GM12878 (cell line): ENCODE data around the gene METTL9. TPM values are rescaled to one million over a fixed set of nuclear protein-coding genes. Genes with fewer than 3 reads are reported as not detected.

Source experiments
- ATAC-seq: fragments of 200-7000 bp; cut with Tn5 transposase; 3 replicates; pipeline ENCODE4 v1.9.1; 2020; ENCODE audit warnings: mild to moderate bottlenecking, moderate library complexity
- BruUV-seq: library from RNA; stranded (reverse); fragments of 400-500 nt; replicated peaks from 2 replicates; lab custom pipeline; 2021; lab: Mats Ljungman, UMichigan
- CTCF ChIA-PET: fragments of 300-600 bp; sonication (Branson Sonifier 250); formaldehyde crosslinking; extraction: SDS; loops from one replicate; lab custom pipeline; 2021; ENCODE audit warnings: inconsistent platforms; lab: Yijun Ruan, JAX
- POLR2A ChIA-PET: fragments of 350-600 bp; formaldehyde crosslinking; extraction: SDS; loops from one replicate; lab custom pipeline; 2021; ENCODE audit warnings: inconsistent platforms; lab: Charles Lee
- RAD21 ChIA-PET: fragments of 300-600 bp; sonication (Branson Sonifier 250); formaldehyde crosslinking; loops from one replicate; lab custom pipeline; 2023; ENCODE audit warnings: antibody characterized with exemption; ENCODE audit not compliant: unreplicated experiment; lab: Charles Lee
- SMC1A ChIA-PET: fragments of 300-600 bp; sonication (Branson Sonifier 250); formaldehyde crosslinking; loops from one replicate; lab custom pipeline; 2023; ENCODE audit not compliant: unreplicated experiment, uncharacterized antibody; lab: Charles Lee
- DNase-seq: peaks from one replicate; pipeline ENCODE4 v3.0.0-alpha.2; 2011; ENCODE audit warnings: low read depth, low spot score
- FAIRE-seq: peaks from 3 replicates; lab custom pipeline; 2011; peaks lifted over from hg19 to GRCh38; lab: Jason Lieb, UNC
- H2AFZ ChIP-seq: 2 replicates; pipeline ENCODE4 v1.6.0; 2011; ENCODE audit warnings: low read depth, low read length, control low read depth; ENCODE audit not compliant: control insufficient read depth
- H3K27ac ChIP-seq: 2 replicates; pipeline ENCODE4 v1.5.1; 2011; ENCODE audit warnings: control low read depth; ENCODE audit not compliant: control insufficient read depth, insufficient read depth
- H3K27me3 ChIP-seq, 2 experiments: replicated peaks in 1 of 2; 2 replicates each; pipeline versions ENCODE4 v1.6.0 to v1.6.1; 2011; ENCODE audit warnings: low read length in 1 of 2; ENCODE audit not compliant: control insufficient read depth in 2 of 2, insufficient read depth in 2 of 2
- H3K36me3 ChIP-seq, 2 experiments: 2 replicates each; pipeline ENCODE4 v1.5.1; 2011; ENCODE audit warnings: low read length in 1 of 2; ENCODE audit not compliant: control insufficient read depth in 2 of 2, insufficient read depth in 2 of 2
- H3K4me1 ChIP-seq: 2 replicates; pipeline ENCODE4 v1.6.1; 2011; ENCODE audit warnings: mild to moderate bottlenecking, low read length, moderate library complexity, mixed read lengths; ENCODE audit not compliant: control insufficient read depth, insufficient read depth
- H3K4me2 ChIP-seq: 2 replicates; pipeline ENCODE4 v1.6.0; 2011; ENCODE audit warnings: control low read depth; ENCODE audit not compliant: control insufficient read depth, insufficient read depth
- H3K4me3 ChIP-seq: fragments of 200-600 bp; sonication (generic); 2 replicates; pipeline ENCODE4 v1.5.1; 2016
- H3K79me2 ChIP-seq: 2 replicates; pipeline ENCODE4 v1.6.0; 2011; ENCODE audit warnings: low read length; ENCODE audit not compliant: control insufficient read depth, insufficient read depth
- H3K9ac ChIP-seq: 2 replicates; pipeline ENCODE4 v1.8.0; 2011; ENCODE audit warnings: low read length, control low read depth, mixed read lengths; ENCODE audit not compliant: control insufficient read depth, insufficient read depth
- H3K9me3 ChIP-seq: replicated peaks from 3 replicates; pipeline ENCODE4 v1.5.1; 2011; ENCODE audit warnings: mild to moderate bottlenecking, low read length; ENCODE audit not compliant: control insufficient read depth, insufficient read depth
- H4K20me1 ChIP-seq: 2 replicates; pipeline ENCODE4 v1.6.0; 2011; ENCODE audit not compliant: control insufficient read depth, insufficient read depth
- BACH1 ChIP-seq: fragments of 450-650 bp; IDR thresholded peaks from 2 replicates; pipeline ENCODE4 v1.6.1; 2017; ENCODE audit warnings: mild to moderate bottlenecking, borderline replicate concordance
- DPF2 ChIP-seq: fragments of 450-650 bp; IDR thresholded peaks from 2 replicates; pipeline ENCODE4 v1.6.1; 2017; ENCODE audit warnings: mild to moderate bottlenecking
- IRF5 ChIP-seq: fragments of 450-650 bp; IDR thresholded peaks from 2 replicates; pipeline ENCODE4 v1.6.1; 2017; ENCODE audit warnings: borderline replicate concordance
- NR2C1 ChIP-seq: fragments of 450-650 bp; IDR thresholded peaks from 2 replicates; pipeline ENCODE4 v1.6.1; 2017; ENCODE audit warnings: antibody characterized with exemption, mild to moderate bottlenecking, moderate library complexity
- RAD51 ChIP-seq: fragments of 450-650 bp; IDR thresholded peaks from 2 replicates; pipeline ENCODE4 v1.6.1; 2016; ENCODE audit warnings: moderate library complexity, mild to moderate bottlenecking, inconsistent platforms
- SPI1 ChIP-seq: IDR thresholded peaks from 2 replicates; pipeline ENCODE4 v1.6.1; 2011; ENCODE audit warnings: low read depth, mild to moderate bottlenecking, low read length, moderate library complexity, borderline replicate concordance; ENCODE audit not compliant: insufficient read depth
- SRF ChIP-seq, 2 experiments: IDR thresholded peaks; 2 replicates each; pipeline ENCODE4 v1.6.1; 2011; ENCODE audit warnings: low read depth in 2 of 2, low read length in 2 of 2, mild to moderate bottlenecking in 1 of 2, moderate library complexity in 1 of 2
- TAF1 ChIP-seq: IDR thresholded peaks from 2 replicates; pipeline ENCODE4 v1.6.1; 2011; ENCODE audit warnings: mild to moderate bottlenecking, low read depth, low read length, borderline replicate concordance
- USF1 ChIP-seq: IDR thresholded peaks from 2 replicates; pipeline ENCODE4 v1.6.1; 2011; ENCODE audit warnings: borderline replicate concordance, low read depth, mild to moderate bottlenecking, moderate library complexity, mixed read lengths, low read length; ENCODE audit not compliant: insufficient read depth; ENCODE audit errors: extremely low read length
- ZNF217 ChIP-seq: fragments of 450-650 bp; IDR thresholded peaks from 2 replicates; pipeline ENCODE4 v1.6.1; 2017; ENCODE audit warnings: antibody characterized with exemption, mild to moderate bottlenecking
- WGBS: methylation state at CpG from one replicate; pipeline ENCODE4 v1.1.6; 2016; ENCODE audit warnings: low lambda C conversion rate; ENCODE audit not compliant: insufficient replicate concordance, insufficient coverage; ENCODE audit errors: missing lambda C conversion rate; 5-methylcytosine and 5-hydroxymethylcytosine counted together
- in situ Hi-C: fragments of 300-500 bp; cut with MboI; formaldehyde crosslinking; loops from 9 replicates; pipeline ENCODE4 v1.14.3; 2018; ENCODE audit warnings: mixed read lengths
- intact Hi-C: fragments of 100-400 bp; cut with micrococcal nuclease; formaldehyde crosslinking; loops from one replicate; pipeline ENCODE4 v1.14.2; 2022; ENCODE audit not compliant: unreplicated experiment
- polyA plus RNA-seq, 11 experiments: library from polyadenylated mRNA; depleted of rRNA in 4 of 11; unstranded in 6 of 11; stranded (reverse) in 5 of 11; fragments of >200 nt; fragmentation: Nextera tagmentation in 4 of 11; fragmentation: Illumina TruSeq in 1 of 11; extraction: Ambion mirVana in 4 of 11; extraction: Trizol in 1 of 11; gene quantifications; 1 replicate in 1 of 11; 2 replicates in 10 of 11; pipeline versions ENCODE4 v1.2.1 to v1.2.3, GENCODE V29; 2011 to 2016; ENCODE audit warnings: inconsistent platforms in 2 of 11, missing spikeins in 2 of 11, low read depth in 1 of 11
- total RNA-seq, 4 experiments: library from RNA; depleted of rRNA in 3 of 4; stranded (reverse); fragments of >200 nt in 3 of 4; fragmentation: Illumina TruSeq in 1 of 4; extraction: Trizol in 1 of 4; gene quantifications; 2 replicates each; pipeline versions ENCODE4 v1.2.1 to v1.2.3, GENCODE V29; 2013 to 2021
- TF ChIP-seq, protein P1 (sequence below): fragments of 450-650 bp; formaldehyde crosslinking; IDR thresholded peaks from 2 replicates; pipeline ENCODE4 v1.4.0; 2020; ENCODE audit warnings: mild to moderate bottlenecking, moderate library complexity
- TF ChIP-seq, protein P2 (sequence below): fragments of 450-650 bp; IDR thresholded peaks from 2 replicates; pipeline ENCODE4 v1.6.1; 2017; ENCODE audit warnings: antibody characterized with exemption, mild to moderate bottlenecking, moderate library complexity
- TF ChIP-seq, protein P3 (sequence below): IDR thresholded peaks from 2 replicates; pipeline ENCODE4 v1.6.1; 2012; ENCODE audit warnings: low read length, inconsistent platforms

The METTL9 gene
- total and polyA plus RNA-seq, 10 of the 15 experiments (the other 5 are each of a cell fraction or from before 2014, with no cell fraction given): 19.4 to 119 (median 101) TPM

DNA sequence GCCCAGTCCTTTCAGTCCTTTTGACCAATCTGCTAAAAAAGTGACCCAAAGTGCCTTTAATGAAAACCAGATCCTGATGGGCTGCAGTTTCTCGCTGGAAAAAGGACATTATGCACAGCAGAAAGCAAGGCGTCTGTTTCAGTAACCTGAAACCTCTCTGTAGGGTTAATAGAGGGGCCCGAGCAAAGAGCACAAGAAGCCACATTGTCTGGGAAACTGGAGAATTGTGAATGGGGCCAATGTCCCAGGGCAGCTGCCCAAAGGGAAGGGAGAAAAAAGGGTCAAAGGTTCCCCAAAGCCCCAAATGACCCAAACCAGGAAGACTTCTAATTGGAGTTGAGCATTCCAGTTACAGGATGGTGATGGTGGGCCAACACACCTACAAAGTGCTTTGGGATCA is 67.4 kb downstream of the METTL9 start:
- ChIA-PET POLR2A (interaction anchor here (0.6 kb wide), 1 partner anchor 378 kb away, joined by 4 read pairs; no protein-coding TSS in a partner anchor), SMC1A (interaction anchor here (1.3 kb wide), 1 partner anchor 43 kb away, joined by 4 read pairs; no protein-coding TSS in a partner anchor), RAD21 (interaction anchor here (2.1 kb wide), 1 partner anchor 10 kb away, joined by 6 read pairs; no protein-coding TSS in a partner anchor), CTCF (interaction anchor here (1.5 to 3.9 kb wide), 2 partner anchors 10 to 26 kb away, joined by 3 to 20 read pairs; no protein-coding TSS in a partner anchor)
- no peaks in the 10 kb centered on the region for H3K9me3 ChIP-seq
- no TSS peak for BruUV-seq
- H3K36me3 ChIP-seq: no peaks in the 10 kb centered on the region
- DNase-seq (no peak), ATAC-seq (no peak), FAIRE-seq (no peak)
- no peak overlapping the region for H2AFZ ChIP-seq
- H3K4me1 ChIP-seq: no peaks in the 10 kb centered on the region; the same call in 1 of the 2 replicates
- no peak overlapping the region for H3K4me2 ChIP-seq
- in situ Hi-C loops (no loop called here), intact Hi-C loops (no loop called here)
- no peak overlapping the region for H3K27ac ChIP-seq
- no peak overlapping the region for H3K9ac ChIP-seq
- peaks cover 0 to 3% of the 10 kb centered on the region in 2 experiments; a peak in 2 of 4 replicates for H3K27me3 ChIP-seq
- H4K20me1 ChIP-seq: no peaks in the 10 kb centered on the region
- no peaks in the 10 kb centered on the region for H3K79me2 ChIP-seq
- WGBS: 34% methylated on average over 3 of the region's 3 CpGs
- H3K4me3 ChIP-seq: no peak overlapping the region
- TF ChIP-seq NR2C1 (no peak), BACH1 (no peak), USF1 (no peak), DPF2 (no peak), TAF1 (no peak), IRF5 (no peak), ZNF217 (no peak), SPI1 (no peak), RAD51 (no peak), SRF (IDR thresholded peaks at IDR 0.05; ENCODE audit: low read depth in 2 of 2, low read length in 2 of 2) (no peak)
- TF ChIP-seq, protein P1, sequence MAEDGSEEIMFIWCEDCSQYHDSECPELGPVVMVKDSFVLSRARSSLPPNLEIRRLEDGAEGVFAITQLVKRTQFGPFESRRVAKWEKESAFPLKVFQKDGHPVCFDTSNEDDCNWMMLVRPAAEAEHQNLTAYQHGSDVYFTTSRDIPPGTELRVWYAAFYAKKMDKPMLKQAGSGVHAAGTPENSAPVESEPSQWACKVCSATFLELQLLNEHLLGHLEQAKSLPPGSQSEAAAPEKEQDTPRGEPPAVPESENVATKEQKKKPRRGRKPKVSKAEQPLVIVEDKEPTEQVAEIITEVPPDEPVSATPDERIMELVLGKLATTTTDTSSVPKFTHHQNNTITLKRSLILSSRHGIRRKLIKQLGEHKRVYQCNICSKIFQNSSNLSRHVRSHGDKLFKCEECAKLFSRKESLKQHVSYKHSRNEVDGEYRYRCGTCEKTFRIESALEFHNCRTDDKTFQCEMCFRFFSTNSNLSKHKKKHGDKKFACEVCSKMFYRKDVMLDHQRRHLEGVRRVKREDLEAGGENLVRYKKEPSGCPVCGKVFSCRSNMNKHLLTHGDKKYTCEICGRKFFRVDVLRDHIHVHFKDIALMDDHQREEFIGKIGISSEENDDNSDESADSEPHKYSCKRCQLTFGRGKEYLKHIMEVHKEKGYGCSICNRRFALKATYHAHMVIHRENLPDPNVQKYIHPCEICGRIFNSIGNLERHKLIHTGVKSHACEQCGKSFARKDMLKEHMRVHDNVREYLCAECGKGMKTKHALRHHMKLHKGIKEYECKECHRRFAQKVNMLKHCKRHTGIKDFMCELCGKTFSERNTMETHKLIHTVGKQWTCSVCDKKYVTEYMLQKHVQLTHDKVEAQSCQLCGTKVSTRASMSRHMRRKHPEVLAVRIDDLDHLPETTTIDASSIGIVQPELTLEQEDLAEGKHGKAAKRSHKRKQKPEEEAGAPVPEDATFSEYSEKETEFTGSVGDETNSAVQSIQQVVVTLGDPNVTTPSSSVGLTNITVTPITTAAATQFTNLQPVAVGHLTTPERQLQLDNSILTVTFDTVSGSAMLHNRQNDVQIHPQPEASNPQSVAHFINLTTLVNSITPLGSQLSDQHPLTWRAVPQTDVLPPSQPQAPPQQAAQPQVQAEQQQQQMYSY (CRISPR knock-in tag): no peak
- TF ChIP-seq, protein P2, sequence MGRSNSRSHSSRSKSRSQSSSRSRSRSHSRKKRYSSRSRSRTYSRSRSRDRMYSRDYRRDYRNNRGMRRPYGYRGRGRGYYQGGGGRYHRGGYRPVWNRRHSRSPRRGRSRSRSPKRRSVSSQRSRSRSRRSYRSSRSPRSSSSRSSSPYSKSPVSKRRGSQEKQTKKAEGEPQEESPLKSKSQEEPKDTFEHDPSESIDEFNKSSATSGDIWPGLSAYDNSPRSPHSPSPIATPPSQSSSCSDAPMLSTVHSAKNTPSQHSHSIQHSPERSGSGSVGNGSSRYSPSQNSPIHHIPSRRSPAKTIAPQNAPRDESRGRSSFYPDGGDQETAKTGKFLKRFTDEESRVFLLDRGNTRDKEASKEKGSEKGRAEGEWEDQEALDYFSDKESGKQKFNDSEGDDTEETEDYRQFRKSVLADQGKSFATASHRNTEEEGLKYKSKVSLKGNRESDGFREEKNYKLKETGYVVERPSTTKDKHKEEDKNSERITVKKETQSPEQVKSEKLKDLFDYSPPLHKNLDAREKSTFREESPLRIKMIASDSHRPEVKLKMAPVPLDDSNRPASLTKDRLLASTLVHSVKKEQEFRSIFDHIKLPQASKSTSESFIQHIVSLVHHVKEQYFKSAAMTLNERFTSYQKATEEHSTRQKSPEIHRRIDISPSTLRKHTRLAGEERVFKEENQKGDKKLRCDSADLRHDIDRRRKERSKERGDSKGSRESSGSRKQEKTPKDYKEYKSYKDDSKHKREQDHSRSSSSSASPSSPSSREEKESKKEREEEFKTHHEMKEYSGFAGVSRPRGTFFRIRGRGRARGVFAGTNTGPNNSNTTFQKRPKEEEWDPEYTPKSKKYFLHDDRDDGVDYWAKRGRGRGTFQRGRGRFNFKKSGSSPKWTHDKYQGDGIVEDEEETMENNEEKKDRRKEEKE: no peak
- TF ChIP-seq, protein P3, sequence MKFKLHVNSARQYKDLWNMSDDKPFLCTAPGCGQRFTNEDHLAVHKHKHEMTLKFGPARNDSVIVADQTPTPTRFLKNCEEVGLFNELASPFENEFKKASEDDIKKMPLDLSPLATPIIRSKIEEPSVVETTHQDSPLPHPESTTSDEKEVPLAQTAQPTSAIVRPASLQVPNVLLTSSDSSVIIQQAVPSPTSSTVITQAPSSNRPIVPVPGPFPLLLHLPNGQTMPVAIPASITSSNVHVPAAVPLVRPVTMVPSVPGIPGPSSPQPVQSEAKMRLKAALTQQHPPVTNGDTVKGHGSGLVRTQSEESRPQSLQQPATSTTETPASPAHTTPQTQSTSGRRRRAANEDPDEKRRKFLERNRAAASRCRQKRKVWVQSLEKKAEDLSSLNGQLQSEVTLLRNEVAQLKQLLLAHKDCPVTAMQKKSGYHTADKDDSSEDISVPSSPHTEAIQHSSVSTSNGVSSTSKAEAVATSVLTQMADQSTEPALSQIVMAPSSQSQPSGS: no peak
